ENCODE measurements around the gene CEACAM5. TPM values are rescaled to one million over a fixed set of nuclear protein-coding genes. Genes with fewer than 3 reads are reported as not detected.
"Not testable (repeated sequence)": the region's sequence is repeated elsewhere in the genome, so short reads cannot be mapped to it uniquely, and the experiment has no call there.

CEACAM5 gene
- total and polyA plus RNA-seq, 2 of the 4 experiments (the other 2 are of a cell fraction) = not detected

GRCh38 chr19:41750248-41751134 lies 42.1 kb downstream of the CEACAM5 start:
- H3K4ac ChIP-seq (ENCODE audit: low read depth, low read length); H3K18ac ChIP-seq (ENCODE audit: low read depth, low read length); H3K9me1 ChIP-seq (ENCODE audit: insufficient read depth, low read length); H3K79me1 ChIP-seq (ENCODE audit: low read depth in 1 of 2, low read length in 2 of 2); H3K56ac ChIP-seq (ENCODE audit: extremely low read depth, insufficient read depth, low read length); CTCF ChIA-PET; H2AK9ac ChIP-seq (replicated peaks; ENCODE audit: low read depth, low read length, poor library complexity); H3K23ac ChIP-seq (ENCODE audit: low read depth, low read length); dilution Hi-C loops (cut with HindIII; ENCODE audit: low sequenced_read_pairs, unreplicated experiment); BruUV-seq (replicated peaks); H3K36me3 ChIP-seq (ENCODE audit: control insufficient read depth, insufficient read depth, low read length); H3K4me3 ChIP-seq (ENCODE audit: insufficient read depth, low read depth, low read length); H3K14ac ChIP-seq (replicated peaks; ENCODE audit: low read depth, low read length); H4K5ac ChIP-seq (ENCODE audit: low read depth, low read length); H4K91ac ChIP-seq (ENCODE audit: insufficient read depth, low read depth, low read length); H2BK15ac ChIP-seq (ENCODE audit: low read depth, low read length); H3K9me3 ChIP-seq (ENCODE audit: control insufficient read depth, insufficient read depth, low read length); H2BK5ac ChIP-seq (ENCODE audit: low read depth, low read length, poor library complexity, severe bottlenecking); ATAC-seq (ENCODE audit: low read depth); H2BK120ac ChIP-seq (ENCODE audit: low read depth, low read length); H2BK20ac ChIP-seq (ENCODE audit: low read depth, low read length); H3K27ac ChIP-seq (ENCODE audit: insufficient read depth, low read length); in situ Hi-C loops (cut with MboI; ENCODE audit: low sequenced_read_pairs); H2AK5ac ChIP-seq (ENCODE audit: low read depth, low read length); H3K9ac ChIP-seq (ENCODE audit: low read depth, low read length); H2AFZ ChIP-seq (replicated peaks; ENCODE audit: low read length, poor library complexity); H3K4me1 ChIP-seq (ENCODE audit: control insufficient read depth, insufficient read depth, low read length); DNase-seq; POLR2A ChIA-PET (ENCODE audit: unreplicated experiment); intact Hi-C loops (cut with micrococcal nuclease); H4K20me1 ChIP-seq (ENCODE audit: insufficient read depth, low read length); H4K8ac ChIP-seq (ENCODE audit: low read depth in 2 of 2, low read length in 2 of 2); H3K4me2 ChIP-seq (ENCODE audit: low read depth, low read length): not testable (repeated sequence)
- WGBS, 2 experiments (ENCODE audit: extremely low coverage in 2 of 2, insufficient read length in 1 of 2) = 33% methylated on average over 1 of the region's 10 CpGs; no CpG with 5 or more reads in 1 of the 2 experiments
- H3K27me3 ChIP-seq (ENCODE audit: control insufficient read depth, insufficient read depth, low read length) = peaks cover 12% of the 10 kb centered on the region

Data from IMR-90 (cell line).